K562 treated with DMSO at 1 percent for 4 hours (cell line): ENCODE measurements around the gene WDR72. TPM values are rescaled to one million over a fixed set of nuclear protein-coding genes. Genes with fewer than 3 reads are reported as not detected.

ENCODE experiments used
- total RNA-seq: library from RNA; unstranded; fragments of 300-600 nt; gene quantifications from 2 replicates; pipeline ENCODE4 v1.2.3, GENCODE V29; 2022; ENCODE audit not compliant: insufficient read depth

Gene WDR72
- total RNA-seq: not detected in 2 replicates

DNA sequence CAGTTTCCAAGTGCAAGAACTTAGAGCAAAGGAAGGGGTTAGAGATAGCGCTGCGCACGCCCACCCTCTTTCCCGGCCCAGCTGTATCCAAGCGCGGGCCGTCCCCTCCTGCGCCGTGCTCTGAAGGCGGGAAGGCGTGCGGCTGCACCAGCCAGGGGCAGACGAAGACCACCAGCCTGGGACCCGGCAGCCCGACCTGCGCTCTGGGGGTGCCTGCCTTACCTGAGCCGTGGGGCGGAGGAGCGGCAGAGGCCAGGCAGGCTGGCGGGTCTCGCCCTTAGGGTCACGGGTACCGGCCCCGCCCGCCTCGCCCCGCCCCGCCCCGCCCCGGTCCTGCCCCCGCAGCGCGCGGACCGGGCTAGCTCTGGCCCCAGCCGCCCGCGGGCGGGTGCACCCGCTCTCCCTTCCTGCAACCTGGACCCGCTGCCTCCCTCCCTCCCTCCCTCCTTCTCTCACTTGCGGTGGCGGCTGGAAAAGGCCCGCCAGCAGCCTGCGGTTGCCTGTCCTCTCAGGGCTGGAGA, at the start of gene WDR72:
TSS of gene WDR72 (minus strand) at position 253 of the 521 bp plus-strand sequence. CDS start 26,514 bp downstream, outside the sequence.

Other genes with a start within 250 kb of the WDR72 start
- gene UNC13C, start 218.8 kb upstream of the WDR72 start, total RNA-seq: not detected in 2 replicates